SK-N-SH treated with all-trans-retinoic acid at 6 μM for 48 hours (cell line): ENCODE measurements around the gene ZKSCAN8.

Source experiments
- ARNTL ChIP-seq: fragments of 450-650 bp; formaldehyde crosslinking; IDR thresholded peaks from 2 replicates; pipeline ENCODE4 v1.5.0; 2020; ENCODE audit warnings: low read depth, mild to moderate bottlenecking, moderate library complexity, borderline replicate concordance
- CSDC2 ChIP-seq: fragments of 250-450 bp; sonication (Bioruptor Pico); IDR thresholded peaks from 2 replicates; pipeline ENCODE4 v1.5.0; 2020; ENCODE audit warnings: mild to moderate bottlenecking, moderate library complexity
- TCF4 ChIP-seq: fragments of 250-450 bp; sonication (Bioruptor Pico); IDR thresholded peaks from 2 replicates; pipeline ENCODE4 v1.8.0; 2021; ENCODE audit warnings: mild to moderate bottlenecking, moderate library complexity, borderline replicate concordance
- TOX ChIP-seq: fragments of 250-450 bp; sonication (Bioruptor Pico); IDR thresholded peaks from 2 replicates; pipeline ENCODE4 v1.8.0; 2021; ENCODE audit warnings: mild to moderate bottlenecking, moderate library complexity, borderline replicate concordance
- ZC3H10 ChIP-seq: fragments of 250-450 bp; sonication (Bioruptor Pico); IDR thresholded peaks from 2 replicates; pipeline ENCODE4 v1.5.1; 2021; ENCODE audit warnings: mild to moderate bottlenecking, moderate library complexity
- ZNF565 ChIP-seq: fragments of 450-650 bp; formaldehyde crosslinking; conservative IDR thresholded peaks from 2 replicates; pipeline ENCODE4 v1.5.0; 2020; ENCODE audit warnings: low read depth, mild to moderate bottlenecking, moderate library complexity
- ZNF70 ChIP-seq: fragments of 450-650 bp; formaldehyde crosslinking; IDR thresholded peaks from 2 replicates; pipeline ENCODE4 v1.5.0; 2020; ENCODE audit warnings: mild to moderate bottlenecking, moderate library complexity
- ZNF8 ChIP-seq: fragments of 450-650 bp; formaldehyde crosslinking; IDR thresholded peaks from 2 replicates; pipeline ENCODE4 v1.5.0; 2020; ENCODE audit warnings: mild to moderate bottlenecking, moderate library complexity
- TF ChIP-seq, protein P1 (sequence below): fragments of 250-450 bp; sonication (Bioruptor Pico); IDR thresholded peaks from 2 replicates; pipeline ENCODE4 v1.5.1; 2021; ENCODE audit warnings: mild to moderate bottlenecking, moderate library complexity
- TF ChIP-seq, protein P2 (sequence below): fragments of 250-450 bp; sonication (Bioruptor Pico); IDR thresholded peaks from 2 replicates; pipeline ENCODE4 v1.8.0; 2021; ENCODE audit warnings: low read depth, mild to moderate bottlenecking, moderate library complexity, borderline replicate concordance
- TF ChIP-seq, protein P3 (sequence below): fragments of 250-450 bp; sonication (Bioruptor Pico); IDR thresholded peaks from 2 replicates; pipeline ENCODE4 v1.8.0; 2020; ENCODE audit warnings: mild to moderate bottlenecking, moderate library complexity, borderline replicate concordance

DNA sequence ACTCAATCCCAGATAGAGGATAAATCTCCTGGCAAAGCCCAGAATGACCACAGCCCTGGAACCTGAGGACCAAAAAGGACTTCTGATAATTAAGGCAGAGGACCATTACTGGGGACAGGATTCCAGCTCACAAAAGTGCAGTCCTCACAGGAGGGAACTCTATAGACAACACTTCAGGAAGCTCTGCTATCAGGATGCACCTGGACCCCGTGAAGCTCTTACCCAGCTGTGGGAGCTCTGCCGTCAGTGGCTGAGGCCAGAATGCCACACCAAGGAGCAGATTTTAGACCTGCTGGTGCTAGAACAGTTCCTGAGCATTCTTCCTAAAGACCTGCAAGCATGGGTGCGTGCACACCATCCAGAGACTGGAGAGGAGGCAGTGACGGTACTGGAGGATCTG is 16.3 kb upstream of the ZKSCAN8 start:
- TF ChIP-seq, protein P1, sequence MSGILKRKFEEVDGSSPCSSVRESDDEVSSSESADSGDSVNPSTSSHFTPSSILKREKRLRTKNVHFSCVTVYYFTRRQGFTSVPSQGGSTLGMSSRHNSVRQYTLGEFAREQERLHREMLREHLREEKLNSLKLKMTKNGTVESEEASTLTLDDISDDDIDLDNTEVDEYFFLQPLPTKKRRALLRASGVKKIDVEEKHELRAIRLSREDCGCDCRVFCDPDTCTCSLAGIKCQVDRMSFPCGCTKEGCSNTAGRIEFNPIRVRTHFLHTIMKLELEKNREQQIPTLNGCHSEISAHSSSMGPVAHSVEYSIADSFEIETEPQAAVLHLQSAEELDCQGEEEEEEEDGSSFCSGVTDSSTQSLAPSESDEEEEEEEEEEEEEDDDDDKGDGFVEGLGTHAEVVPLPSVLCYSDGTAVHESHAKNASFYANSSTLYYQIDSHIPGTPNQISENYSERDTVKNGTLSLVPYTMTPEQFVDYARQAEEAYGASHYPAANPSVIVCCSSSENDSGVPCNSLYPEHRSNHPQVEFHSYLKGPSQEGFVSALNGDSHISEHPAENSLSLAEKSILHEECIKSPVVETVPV (CRISPR knock-in tag) = no peak
- TF ChIP-seq, protein P2, sequence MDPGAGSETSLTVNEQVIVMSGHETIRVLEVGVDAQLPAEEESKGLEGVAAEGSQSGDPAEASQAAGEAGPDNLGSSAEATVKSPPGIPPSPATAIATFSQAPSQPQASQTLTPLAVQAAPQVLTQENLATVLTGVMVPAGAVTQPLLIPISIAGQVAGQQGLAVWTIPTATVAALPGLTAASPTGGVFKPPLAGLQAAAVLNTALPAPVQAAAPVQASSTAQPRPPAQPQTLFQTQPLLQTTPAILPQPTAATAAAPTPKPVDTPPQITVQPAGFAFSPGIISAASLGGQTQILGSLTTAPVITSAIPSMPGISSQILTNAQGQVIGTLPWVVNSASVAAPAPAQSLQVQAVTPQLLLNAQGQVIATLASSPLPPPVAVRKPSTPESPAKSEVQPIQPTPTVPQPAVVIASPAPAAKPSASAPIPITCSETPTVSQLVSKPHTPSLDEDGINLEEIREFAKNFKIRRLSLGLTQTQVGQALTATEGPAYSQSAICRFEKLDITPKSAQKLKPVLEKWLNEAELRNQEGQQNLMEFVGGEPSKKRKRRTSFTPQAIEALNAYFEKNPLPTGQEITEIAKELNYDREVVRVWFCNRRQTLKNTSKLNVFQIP = no peak
- TF ChIP-seq TOX (CRISPR knock-in tag) (no peak), TCF4 (no peak), ZNF565 (CRISPR knock-in tag) (no peak), ZC3H10 (CRISPR knock-in tag) (no peak), ZNF8 (no peak), CSDC2 (CRISPR knock-in tag) (no peak), ARNTL (CRISPR knock-in tag) (no peak), ZNF70 (no peak)
- TF ChIP-seq, protein P3, sequence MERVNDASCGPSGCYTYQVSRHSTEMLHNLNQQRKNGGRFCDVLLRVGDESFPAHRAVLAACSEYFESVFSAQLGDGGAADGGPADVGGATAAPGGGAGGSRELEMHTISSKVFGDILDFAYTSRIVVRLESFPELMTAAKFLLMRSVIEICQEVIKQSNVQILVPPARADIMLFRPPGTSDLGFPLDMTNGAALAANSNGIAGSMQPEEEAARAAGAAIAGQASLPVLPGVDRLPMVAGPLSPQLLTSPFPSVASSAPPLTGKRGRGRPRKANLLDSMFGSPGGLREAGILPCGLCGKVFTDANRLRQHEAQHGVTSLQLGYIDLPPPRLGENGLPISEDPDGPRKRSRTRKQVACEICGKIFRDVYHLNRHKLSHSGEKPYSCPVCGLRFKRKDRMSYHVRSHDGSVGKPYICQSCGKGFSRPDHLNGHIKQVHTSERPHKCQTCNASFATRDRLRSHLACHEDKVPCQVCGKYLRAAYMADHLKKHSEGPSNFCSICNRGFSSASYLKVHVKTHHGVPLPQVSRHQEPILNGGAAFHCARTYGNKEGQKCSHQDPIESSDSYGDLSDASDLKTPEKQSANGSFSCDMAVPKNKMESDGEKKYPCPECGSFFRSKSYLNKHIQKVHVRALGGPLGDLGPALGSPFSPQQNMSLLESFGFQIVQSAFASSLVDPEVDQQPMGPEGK = no peak
